GM21737 (cell line): ENCODE results near the gene ARHGEF28.

Experiments used
- ATAC-seq: cut with Tn5 transposase; IDR thresholded peaks from one replicate; pipeline ENCODE4 v1.9.1; 2021; ENCODE audit warnings: mild to moderate bottlenecking, moderate library complexity; ENCODE audit not compliant: unreplicated experiment

The ARHGEF28 gene

GRCh38 chr5:73812962-73813588 is 187.1 kb downstream of the ARHGEF28 start:
- no peak for ATAC-seq

- no peak for ATAC-seq
Observed at GRCh38 chr5:73814233-73814846, 188.3 kb downstream of the ARHGEF28 start.

GRCh38 chr5:73815631-73816030 is 189.6 kb downstream of the ARHGEF28 start:
- ATAC-seq: no peak

- no peak for ATAC-seq
Observed at GRCh38 chr5:73816656-73817420, 190.8 kb downstream of the ARHGEF28 start.

GRCh38 chr5:73818357-73818756 is 192.4 kb downstream of the ARHGEF28 start:
- ATAC-seq: no peak

DNA sequence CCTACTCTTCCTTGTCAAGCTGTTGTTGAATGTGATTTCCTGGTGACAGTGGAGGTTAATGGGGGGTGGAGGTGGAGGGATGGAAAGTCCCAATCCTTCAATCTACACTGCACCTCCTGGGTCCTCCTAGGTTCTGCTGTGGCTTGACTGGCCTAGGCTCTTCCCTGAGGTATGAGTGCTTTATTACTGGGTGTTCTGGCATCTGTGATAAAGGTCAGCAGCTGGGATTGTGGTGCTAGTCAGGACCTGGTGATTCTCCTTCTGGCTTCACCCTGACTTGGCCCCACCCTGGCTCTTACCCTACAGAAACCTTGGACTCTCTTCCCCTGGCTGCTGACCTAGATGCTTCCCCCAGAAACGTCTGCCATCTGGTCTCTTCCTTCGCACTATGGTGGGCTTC is 194.3 kb downstream of the ARHGEF28 start:
- ATAC-seq: no peak

- no peak for ATAC-seq
Observed at GRCh38 chr5:73821003-73821402, 195.0 kb downstream of the ARHGEF28 start.

DNA sequence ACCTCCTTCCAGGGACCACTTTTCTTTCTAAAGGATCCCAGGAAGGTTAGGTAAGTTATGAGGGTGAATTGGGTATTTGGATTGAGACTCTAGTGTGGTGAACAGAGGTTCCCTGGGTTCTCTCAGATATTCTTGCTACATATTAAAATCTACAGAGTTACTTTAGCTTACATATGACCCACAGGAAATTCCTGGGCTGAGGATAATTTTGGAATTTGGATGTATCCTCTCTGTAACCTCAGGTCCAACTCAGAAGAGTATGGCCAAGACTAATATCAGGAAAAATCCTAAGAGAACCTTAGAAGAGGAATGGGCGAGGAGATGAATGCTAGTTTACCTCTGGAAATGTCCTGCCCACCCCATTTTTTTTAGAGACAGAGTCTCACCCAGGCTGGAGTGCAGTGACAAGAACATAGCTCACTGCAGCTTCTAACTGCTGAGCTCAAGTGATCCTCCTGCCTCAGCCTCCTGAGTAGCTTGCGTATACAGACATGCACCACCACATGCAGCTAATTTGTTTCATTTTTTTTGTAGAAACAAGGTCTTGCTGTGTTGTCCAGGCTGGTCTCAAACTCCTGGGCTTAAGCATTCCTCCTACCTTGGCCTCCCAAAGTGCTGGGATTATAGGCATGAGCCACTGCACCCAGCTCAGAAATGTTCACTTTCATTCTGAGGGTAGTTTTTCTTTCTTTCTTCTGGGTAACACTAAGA is 196.4 kb downstream of the ARHGEF28 start:
- no peak for ATAC-seq

DNA sequence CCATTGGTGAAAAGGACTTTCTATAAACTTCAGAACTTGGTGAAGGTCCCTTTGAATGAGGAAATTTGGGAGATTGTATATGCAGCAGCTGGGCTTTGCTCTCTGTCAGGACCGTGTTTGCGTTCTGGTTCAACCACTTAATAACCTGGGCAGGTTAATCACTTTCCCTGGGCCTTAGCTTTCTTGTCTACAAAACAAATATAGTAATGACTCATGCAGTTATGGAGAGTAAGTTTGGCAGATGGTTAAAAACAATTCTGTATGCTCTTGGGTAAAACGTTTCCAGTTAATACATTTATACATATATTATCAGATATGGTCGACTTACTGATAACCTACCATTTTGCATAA is 197.0 kb downstream of the ARHGEF28 start:
- no peak for ATAC-seq

GRCh38 chr5:73823508-73823925 is 197.5 kb downstream of the ARHGEF28 start:
- no peak for ATAC-seq

DNA sequence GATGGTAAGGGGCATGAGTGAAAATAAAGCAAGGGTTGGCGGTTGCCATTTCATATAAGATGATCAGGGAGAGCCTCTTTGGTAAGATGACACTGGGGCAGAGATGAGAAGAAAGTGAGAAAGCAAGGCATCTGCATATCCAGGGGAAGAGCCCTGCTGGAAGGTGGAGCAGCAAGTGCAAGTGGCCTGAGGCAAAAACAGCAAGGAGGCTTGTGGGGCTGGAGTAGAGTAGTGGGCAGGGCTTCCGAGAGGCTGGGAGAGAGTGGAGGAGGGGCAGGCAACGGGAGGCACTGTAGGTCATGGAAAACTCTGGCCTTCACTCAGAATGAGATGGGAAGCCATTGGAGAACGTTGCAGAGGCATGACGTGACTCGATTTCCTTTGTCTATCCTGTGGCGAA is 199.2 kb downstream of the ARHGEF28 start:
- ATAC-seq: no peak

- ATAC-seq: no peak
Observed at GRCh38 chr5:73825736-73826135, 199.7 kb downstream of the ARHGEF28 start.

DNA sequence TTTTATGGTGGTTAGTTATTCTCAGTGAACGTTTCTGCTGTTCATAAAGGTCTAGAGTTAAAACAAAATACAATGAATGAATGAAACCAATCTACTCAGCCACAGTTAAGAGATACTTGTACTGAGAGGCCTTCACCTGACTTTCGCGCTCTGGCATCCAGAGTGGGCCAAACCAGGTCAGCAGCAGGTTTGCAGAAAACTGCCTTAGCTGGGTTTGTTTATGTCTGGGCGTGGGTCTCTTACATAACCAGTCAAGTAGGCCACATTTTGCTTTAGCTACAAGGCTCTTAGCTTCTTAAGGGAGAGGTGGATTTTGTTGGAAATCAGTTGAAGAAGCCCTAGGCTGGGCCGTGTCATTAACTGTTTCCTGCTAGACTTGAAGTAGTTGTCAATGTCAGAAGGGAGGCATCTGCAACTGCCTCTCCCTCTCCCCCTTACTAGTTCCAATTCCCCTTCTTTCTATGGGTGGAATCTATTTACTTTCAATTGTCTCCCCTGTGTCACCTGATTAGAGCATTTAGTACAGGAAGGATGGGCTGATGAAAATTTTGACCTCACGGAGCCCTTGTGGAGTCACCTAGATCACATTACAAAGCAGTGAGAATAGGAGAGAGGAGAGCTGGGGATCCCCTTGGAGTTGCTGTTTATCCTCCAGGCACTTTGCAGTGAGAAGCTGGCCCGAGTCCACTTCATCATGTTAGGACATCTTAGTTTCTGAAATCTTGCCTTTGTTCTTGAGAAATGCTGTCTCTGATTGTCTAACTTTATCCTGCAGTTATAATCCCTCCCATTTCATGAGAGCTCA is 200.5 kb downstream of the ARHGEF28 start:
- ATAC-seq: no peak

DNA sequence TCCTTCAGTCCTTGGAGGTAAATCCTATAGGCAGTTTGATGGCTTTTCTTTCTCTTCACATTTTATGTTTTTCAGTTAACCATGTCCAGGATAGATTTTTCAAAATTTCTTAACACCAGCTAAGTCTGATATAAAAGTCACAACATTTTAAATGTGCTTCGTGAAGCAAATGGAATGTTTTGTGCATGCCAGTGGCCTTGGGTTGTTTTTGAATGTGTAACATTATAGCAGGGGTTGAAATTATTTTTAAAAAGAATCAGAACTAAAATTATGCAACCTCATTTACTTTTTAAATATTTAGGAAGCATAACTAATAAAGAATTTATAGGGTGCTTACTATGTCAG is 201.1 kb downstream of the ARHGEF28 start:
- no peak for ATAC-seq

DNA sequence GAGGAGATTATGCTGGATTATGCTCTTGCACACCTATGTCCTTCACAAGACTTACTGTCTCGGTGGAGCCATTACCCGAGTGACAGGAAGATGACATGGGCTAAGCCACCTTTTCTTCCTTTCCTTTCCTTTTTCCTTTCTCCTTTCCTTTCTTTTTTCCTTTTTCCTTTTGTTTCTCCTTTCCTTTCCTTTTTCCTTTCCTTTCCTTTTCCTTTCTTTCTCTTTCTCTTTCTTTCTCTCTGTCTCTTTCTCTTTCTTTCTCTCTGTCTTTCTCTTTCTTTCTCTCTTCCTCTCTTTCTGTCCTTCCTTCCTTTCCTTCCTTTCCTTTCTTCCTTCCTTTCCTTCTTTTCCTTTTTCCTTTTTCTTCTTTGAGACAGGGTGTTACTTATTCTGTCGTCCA is 202.5 kb downstream of the ARHGEF28 start:
- ATAC-seq: no peak

DNA sequence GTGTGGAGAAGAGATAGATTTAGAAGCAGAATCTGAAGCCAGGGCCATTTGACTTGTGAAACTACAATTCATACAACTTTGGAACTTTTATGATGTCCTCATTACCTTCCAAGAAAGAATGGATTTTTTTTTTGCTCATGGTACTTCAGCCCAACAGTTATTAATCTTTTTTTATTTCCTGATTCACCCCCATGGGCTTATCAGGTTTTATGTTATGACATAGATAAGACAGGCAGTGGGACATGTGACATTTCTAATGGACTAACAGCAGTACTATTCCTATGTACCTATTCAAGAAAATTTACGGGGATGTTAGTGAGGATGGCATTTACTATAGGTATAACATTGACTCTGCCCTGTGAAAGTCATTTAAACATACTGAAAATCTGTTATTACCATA is 204.7 kb downstream of the ARHGEF28 start:
- ATAC-seq: no peak

GRCh38 chr5:73831066-73831465 is 205.1 kb downstream of the ARHGEF28 start:
- ATAC-seq: no peak

DNA sequence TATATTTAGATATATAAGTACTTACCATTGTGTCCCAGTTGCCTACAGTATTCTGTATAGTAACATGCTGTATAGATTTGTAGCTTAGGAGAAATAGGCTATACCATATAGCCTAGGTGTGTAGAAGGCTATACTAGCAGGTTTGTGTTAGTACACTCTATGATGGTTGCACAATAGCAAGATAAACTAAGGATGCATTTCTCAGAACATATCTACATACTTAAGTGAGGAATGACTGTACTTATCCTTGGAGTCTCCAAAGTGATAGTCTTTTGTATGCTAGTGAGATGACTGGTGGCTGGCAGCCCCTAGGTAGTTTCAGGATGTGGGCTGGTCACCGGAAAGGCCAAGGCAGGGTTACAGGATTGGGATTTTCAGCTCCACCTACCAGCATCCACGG is 208.7 kb downstream of the ARHGEF28 start:
- no peak for ATAC-seq

DNA sequence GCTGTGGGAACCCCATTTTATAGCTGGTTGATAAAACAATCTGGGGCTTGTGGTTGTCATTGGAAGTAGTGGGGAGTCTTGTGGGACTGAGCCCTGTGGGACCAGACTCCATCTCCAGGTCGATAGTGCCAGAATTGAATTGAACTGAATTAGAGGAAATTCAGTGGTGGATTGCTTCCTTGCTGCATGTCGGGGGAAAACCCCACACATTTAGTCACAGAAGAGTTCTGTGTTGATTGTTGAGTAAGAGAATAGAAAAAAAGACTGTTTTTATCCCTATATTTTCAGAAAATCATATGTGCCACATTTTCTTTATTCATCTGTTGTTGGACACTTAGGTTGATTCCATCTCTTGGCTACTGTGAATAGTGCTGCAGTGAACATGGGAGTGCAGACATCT is 209.7 kb downstream of the ARHGEF28 start:
- ATAC-seq: no peak

GRCh38 chr5:73836607-73837006 is 210.6 kb downstream of the ARHGEF28 start:
- ATAC-seq: no peak

DNA sequence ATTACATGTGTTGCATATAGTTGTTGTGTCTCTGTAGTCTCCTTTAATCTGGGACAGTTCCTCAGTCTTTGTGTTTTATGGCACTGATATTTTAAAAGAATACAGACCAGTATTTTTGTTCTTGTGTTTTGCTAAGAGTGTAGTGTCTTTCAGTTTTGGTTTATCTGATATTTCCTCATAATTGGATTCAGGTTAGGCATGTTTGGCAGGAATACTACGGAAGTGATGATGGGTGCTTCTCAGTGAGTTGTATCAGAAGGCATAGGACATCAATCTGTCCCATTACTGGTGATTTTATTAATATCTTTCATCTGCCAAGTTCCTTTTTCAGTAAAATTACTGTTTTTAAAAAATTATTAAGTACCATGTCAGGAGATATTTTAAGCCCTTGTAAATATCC is 212.9 kb downstream of the ARHGEF28 start:
- no peak for ATAC-seq
